Measurements from ENCODE around the gene PRKCQ. TPM values are rescaled to one million over a fixed set of nuclear protein-coding genes. Genes with fewer than 3 reads are reported as not detected.

The PRKCQ gene
- total and polyA plus RNA-seq, 7 donors = 6.6 to 76.3 (median 33.8) TPM

- Histone ChIP-seq H3K27me3 (ENCODE audit: insufficient read depth in 3 of 3, low read length in 2 of 3) (no peaks in the 10 kb centered on the region), H3K9me3 (no peaks in the 10 kb centered on the region), H3K4me1 (peaks cover 32% of the 10 kb centered on the region), H3K36me3 (ENCODE audit: insufficient read depth in 1 of 2, low read depth in 1 of 2) (no peaks in the 10 kb centered on the region), H3K4me3 (no peak overlapping the region), H3K27ac (peak overlapping the region; percentile 11)
- intact Hi-C loops (cut with DNase I) = loop anchor here in 1 of 2 donors (5.0 kb wide), 1 partner anchor 50 kb away; no protein-coding TSS in a partner anchor
- DNase-seq (no peak), ATAC-seq (peak in 2 of 4 donors; percentile 58 to 69)
- WGBS, 3 donors = 37 to 69% (median 45%) methylated on average over 5 of the region's 5 CpGs
- TF ChIP-seq CTCF (IDR thresholded peaks at IDR 0.05) = no peak
Observed at GRCh38 chr10:6567203-6567703, 12.8 kb downstream of the PRKCQ start.

GRCh38 chr10:6565588-6565987, 14.5 kb downstream of the PRKCQ start:
- intact Hi-C loops (cut with DNase I) = loop anchor here in 1 of 2 donors (5.0 kb wide), 1 partner anchor 48 kb away; no protein-coding TSS in a partner anchor
- Histone ChIP-seq H3K4me1 (peaks cover 40% of the 10 kb centered on the region), H3K9me3 (no peaks in the 10 kb centered on the region), H3K36me3 (ENCODE audit: insufficient read depth in 1 of 2, low read depth in 1 of 2) (no peaks in the 10 kb centered on the region), H3K4me3 (no peak overlapping the region), H3K27me3 (ENCODE audit: insufficient read depth in 3 of 3, low read length in 2 of 3) (no peaks in the 10 kb centered on the region), H3K27ac (no peak overlapping the region)
- WGBS, 3 donors = 22 to 41% (median 23%) methylated on average over 4 of the region's 4 CpGs
- TF ChIP-seq CTCF (IDR thresholded peaks at IDR 0.05) = no peak
- DNase-seq = no peak
- ATAC-seq = no peak

DNA sequence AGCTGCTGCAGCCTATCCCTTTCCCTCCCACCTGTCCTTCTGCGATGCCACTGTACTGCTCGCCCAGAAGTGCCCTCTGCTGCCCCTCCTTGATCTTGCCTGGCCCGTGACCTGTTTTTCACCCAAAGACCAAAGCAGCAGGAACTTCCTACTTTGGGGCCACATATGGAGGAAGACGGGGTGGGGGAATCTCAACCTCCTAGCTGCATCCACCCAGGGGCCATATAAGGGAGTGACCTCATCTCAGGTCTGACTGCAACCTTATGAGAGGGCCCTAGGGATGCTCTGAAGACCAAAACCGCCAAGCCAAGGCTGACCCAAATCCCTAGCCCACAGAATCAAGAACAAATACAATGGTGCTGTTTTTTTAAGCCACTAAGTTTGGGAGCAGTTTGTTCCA, 15.7 kb downstream of the PRKCQ start:
- TF ChIP-seq CTCF (IDR thresholded peaks at IDR 0.05) = no peak
- no peak for DNase-seq
- Histone ChIP-seq H3K36me3 (ENCODE audit: insufficient read depth in 1 of 2, low read depth in 1 of 2) (no peaks in the 10 kb centered on the region), H3K27ac (no peak overlapping the region), H3K9me3 (no peaks in the 10 kb centered on the region), H3K27me3 (ENCODE audit: insufficient read depth in 3 of 3, low read length in 2 of 3) (no peaks in the 10 kb centered on the region), H3K4me3 (no peak overlapping the region), H3K4me1 (peaks cover 41% of the 10 kb centered on the region)
- ATAC-seq = no peak
- 53 to 73% (median 55%) methylated on average over 5 of the region's 5 CpGs for WGBS, 3 donors
- intact Hi-C loops (cut with DNase I) = loop anchor here in 1 of 2 donors (5.0 kb wide), 1 partner anchor 37 kb away; no protein-coding TSS in a partner anchor

GRCh38 chr10:6563731-6564130, 16.3 kb downstream of the PRKCQ start:
- Histone ChIP-seq H3K27ac (peak overlapping the region; percentile 58), H3K36me3 (ENCODE audit: insufficient read depth in 1 of 2, low read depth in 1 of 2) (no peaks in the 10 kb centered on the region), H3K4me3 (peak overlapping the region; percentile 28), H3K27me3 (ENCODE audit: insufficient read depth in 3 of 3, low read length in 2 of 3) (no peaks in the 10 kb centered on the region), H3K4me1 (peaks cover 47% of the 10 kb centered on the region), H3K9me3 (no peaks in the 10 kb centered on the region)
- no peak for DNase-seq
- 68 to 80% (median 75%) methylated on average over 6 of the region's 6 CpGs for WGBS, 3 donors
- no peak for TF ChIP-seq CTCF (IDR thresholded peaks at IDR 0.05)
- intact Hi-C loops (cut with DNase I) = loop anchor here in 1 of 2 donors (5.0 kb wide), 1 partner anchor 36 kb away; no protein-coding TSS in a partner anchor
- no peak for ATAC-seq

DNA sequence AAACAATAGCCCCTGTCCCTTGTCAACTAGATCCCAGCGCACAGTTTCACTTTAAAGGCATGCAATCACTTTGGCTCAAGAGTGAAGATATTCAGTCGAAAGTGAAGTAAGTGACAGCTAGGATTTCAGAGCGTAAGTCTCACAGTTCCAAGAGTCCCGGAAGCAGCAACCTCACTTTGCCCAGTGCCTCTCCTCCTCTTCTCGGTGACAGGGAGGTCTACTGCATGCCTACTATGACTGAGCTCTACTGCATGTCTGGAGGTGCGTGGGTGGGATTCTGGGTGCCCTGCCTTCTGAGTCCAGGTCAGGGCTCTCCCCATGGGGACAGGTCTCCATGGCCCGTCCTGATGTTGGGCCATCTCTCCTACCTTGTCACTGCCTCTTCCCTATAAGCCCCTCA, 17.0 kb downstream of the PRKCQ start:
- no peaks in the 10 kb centered on the region for H3K27me3 ChIP-seq (ENCODE audit: insufficient read depth in 3 of 3, low read length in 2 of 3)
- peak overlapping the region; percentile 58 for H3K27ac ChIP-seq
- DNase-seq (no peak), ATAC-seq (peak; percentile 57 to 81 (median 72))
- H3K4me1 ChIP-seq = peaks cover 49% of the 10 kb centered on the region
- no peaks in the 10 kb centered on the region for H3K9me3 ChIP-seq
- peak overlapping the region; percentile 28 for H3K4me3 ChIP-seq
- TF ChIP-seq CTCF (IDR thresholded peaks at IDR 0.05) = no peak
- WGBS, 3 donors = 35 to 57% (median 44%) methylated on average over 7 of the region's 7 CpGs
- H3K36me3 ChIP-seq (ENCODE audit: insufficient read depth in 1 of 2, low read depth in 1 of 2) = no peaks in the 10 kb centered on the region
- intact Hi-C loops (cut with DNase I) = loop anchor here in 1 of 2 donors (5.0 kb wide), 1 partner anchor 36 kb away; no protein-coding TSS in a partner anchor
